C4-2B (cell line): ENCODE results near the gene CERS1.

ENCODE experiments used
- CTCF ChIP-seq: fragments of 450-650 bp; conservative IDR thresholded peaks from 2 replicates; pipeline ENCODE4 v1.5.1; 2017; ENCODE audit warnings: mild to moderate bottlenecking
- ZFX ChIP-seq: fragments of 450-650 bp; IDR thresholded peaks from 2 replicates; pipeline ENCODE4 v1.6.1; 2017

DNA sequence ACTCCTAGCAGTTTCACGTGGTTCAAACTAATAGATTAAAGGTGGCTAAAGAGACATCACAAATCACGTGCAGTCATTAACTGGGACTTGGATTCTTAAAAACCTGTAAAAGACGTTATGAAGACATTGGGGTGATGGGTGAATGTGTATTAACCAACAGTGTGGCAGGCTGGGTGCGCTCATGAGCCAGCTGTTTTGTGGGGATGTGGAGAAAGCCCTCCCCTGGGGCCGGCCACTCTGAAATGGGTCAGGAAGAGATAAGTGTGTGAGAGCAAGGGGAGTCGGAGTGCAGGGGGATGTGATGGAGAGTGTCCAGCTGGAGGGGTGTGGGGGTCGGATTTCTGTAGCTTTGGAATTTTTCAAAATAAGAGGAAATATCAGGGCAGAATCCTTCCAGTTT, 53.8 kb downstream of the CERS1 start:
- TF ChIP-seq CTCF: no peak
- no peak for TF ChIP-seq ZFX
